Measurements from ENCODE around the gene ETV6.

Gene ETV6

DNA sequence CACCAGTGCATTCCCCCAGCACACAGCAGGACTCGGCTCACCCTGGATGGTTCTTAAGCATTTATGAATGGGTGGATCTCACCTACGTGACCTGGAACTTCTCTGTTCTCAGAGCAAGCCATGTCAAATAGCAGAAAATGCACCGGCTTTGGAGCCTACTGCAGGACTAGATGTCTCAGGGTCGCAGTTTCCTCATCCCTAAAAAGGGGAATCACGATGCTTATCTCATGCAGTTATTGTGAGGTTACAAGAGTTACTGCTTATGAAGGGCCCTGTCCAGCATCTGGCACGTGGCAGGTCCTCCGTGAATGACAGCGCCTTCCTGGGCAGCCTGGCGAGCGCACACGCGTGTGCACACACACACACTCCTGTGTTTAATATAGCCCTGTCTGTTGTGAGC is 128.5 kb downstream of the ETV6 start:
- no peak overlapping the region for H3K27ac ChIP-seq

DNA sequence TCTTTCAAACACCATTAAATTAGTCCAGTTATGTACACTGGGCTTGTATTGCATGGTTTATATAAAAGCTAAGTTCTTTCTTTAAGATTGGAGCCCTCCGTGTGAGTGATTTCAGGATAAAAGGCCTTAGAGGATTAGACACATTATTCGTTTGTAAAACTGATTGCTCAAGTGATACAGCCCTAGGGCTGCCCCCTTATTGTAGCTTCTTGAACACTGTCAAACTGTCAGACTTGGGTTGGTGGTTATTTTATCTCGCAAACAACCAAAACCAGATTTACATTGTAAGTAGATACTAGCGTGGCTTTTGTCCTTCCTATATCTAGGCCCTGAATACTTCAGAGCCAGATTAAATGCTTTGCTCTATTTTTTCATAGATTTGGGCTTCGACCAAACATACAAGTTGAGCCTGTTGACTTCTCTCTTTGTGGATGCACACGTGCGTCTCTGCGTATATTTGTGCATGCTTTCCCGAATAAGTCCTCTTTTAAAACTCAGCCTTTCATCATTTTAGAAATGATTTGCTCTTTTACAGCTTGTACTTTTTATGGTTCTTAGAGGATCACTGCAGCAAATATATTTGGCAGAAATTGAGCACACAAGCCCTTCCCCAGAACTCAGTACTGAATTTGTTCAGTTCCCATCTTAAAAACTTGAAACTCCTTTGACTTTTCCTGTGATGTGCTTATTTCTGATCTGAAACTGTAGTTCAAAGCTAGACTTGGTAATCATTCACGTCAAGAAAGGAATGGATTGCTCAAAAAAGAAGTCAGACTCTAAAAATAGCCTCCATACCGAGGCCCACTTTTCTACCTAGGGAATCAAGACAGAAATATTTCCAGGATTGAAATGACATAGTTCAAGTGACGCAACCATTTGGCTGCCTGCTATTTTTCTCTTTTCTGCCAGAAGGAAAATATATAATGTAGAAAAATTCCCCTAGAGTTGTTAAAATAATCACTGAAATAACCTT is 129.5 kb downstream of the ETV6 start:
- no peak overlapping the region for H3K27ac ChIP-seq
- TF ChIP-seq, protein P1, sequence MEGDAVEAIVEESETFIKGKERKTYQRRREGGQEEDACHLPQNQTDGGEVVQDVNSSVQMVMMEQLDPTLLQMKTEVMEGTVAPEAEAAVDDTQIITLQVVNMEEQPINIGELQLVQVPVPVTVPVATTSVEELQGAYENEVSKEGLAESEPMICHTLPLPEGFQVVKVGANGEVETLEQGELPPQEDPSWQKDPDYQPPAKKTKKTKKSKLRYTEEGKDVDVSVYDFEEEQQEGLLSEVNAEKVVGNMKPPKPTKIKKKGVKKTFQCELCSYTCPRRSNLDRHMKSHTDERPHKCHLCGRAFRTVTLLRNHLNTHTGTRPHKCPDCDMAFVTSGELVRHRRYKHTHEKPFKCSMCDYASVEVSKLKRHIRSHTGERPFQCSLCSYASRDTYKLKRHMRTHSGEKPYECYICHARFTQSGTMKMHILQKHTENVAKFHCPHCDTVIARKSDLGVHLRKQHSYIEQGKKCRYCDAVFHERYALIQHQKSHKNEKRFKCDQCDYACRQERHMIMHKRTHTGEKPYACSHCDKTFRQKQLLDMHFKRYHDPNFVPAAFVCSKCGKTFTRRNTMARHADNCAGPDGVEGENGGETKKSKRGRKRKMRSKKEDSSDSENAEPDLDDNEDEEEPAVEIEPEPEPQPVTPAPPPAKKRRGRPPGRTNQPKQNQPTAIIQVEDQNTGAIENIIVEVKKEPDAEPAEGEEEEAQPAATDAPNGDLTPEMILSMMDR (conservative IDR thresholded peaks at IDR 0.05) = no peak

More for the DNA sequence above, 128.5 kb downstream of the ETV6 start:
- TF ChIP-seq, protein P1 (conservative IDR thresholded peaks at IDR 0.05) = no peak

DNA sequence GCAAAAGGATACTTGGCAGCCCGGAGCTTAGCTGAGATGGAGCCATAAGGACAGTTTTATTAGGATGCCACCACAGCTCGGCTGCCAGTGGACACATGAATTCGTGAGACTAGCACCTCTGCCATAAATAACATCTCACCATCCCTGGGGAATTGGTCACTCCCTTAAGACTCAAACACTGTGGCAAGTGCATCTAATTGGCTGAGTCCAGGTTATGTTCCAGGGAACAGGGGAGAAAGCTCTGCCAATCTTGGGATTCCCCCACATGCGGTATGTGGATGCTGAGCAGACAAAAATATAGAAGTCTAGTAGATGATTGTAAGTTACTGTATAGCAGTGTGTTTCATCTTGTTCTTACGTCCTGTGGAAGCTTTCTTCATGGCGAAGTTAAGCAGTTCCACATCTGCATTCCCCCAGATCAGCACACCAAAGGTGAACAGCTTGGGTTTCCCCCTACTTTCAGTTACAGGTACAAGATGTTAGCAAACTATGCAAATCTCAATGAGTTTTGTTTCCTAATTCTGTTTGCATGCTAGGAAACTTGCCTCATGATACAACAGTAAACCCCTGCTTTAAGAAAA is 131.1 kb downstream of the ETV6 start:
- H3K27ac ChIP-seq = no peak overlapping the region
- TF ChIP-seq, protein P1 (conservative IDR thresholded peaks at IDR 0.05) = no peak

DNA sequence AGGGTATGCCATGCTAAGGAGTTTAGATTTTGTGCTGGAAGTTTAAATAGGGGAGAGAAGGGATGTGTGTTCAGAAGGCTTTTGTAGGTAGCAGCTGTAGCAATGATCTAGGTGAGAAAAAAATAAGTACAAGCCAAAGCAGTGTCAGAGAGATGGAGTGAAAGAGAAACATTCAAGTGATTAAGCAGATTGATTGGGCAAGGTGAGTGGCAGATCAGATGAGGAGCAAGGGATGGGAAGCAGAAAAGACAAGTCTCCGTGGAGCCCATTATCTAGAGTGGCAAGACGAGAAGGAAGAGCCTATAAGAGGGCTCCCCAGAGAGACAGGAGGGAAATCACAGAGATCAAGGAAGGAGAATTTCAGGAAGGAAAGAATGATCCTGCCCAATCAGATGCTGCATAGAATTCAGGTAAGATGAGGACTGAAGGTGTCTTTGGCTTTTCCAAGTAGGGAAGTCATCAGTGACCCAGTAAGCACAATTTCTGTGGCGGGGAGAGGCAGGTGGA is 133.5 kb downstream of the ETV6 start:
- TF ChIP-seq, protein P1 (conservative IDR thresholded peaks at IDR 0.05) = no peak

DNA sequence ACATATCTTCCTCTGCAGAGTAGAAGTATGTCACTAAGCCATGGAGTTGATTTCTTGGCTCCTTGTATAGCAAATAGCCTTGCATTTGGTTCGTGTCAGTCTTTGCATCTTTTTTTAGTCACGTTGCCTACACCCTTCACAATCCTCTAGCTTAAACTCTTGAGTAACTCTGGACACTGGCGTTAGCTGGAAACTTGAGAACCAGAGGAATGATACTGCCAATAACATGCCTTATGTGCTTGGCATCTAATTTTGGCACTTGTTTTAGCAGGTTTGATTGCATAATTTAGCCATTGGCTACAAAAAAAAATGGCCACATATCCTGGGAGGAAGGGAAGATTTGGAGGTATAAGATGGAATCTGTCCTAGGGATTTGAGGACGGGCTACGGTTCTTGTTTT is 136.2 kb downstream of the ETV6 start:
- TF ChIP-seq, protein P1 (conservative IDR thresholded peaks at IDR 0.05) = no peak
- H3K27ac ChIP-seq = no peak overlapping the region

More for the DNA sequence above, 133.5 kb downstream of the ETV6 start:
- no peak overlapping the region for H3K27ac ChIP-seq

DNA sequence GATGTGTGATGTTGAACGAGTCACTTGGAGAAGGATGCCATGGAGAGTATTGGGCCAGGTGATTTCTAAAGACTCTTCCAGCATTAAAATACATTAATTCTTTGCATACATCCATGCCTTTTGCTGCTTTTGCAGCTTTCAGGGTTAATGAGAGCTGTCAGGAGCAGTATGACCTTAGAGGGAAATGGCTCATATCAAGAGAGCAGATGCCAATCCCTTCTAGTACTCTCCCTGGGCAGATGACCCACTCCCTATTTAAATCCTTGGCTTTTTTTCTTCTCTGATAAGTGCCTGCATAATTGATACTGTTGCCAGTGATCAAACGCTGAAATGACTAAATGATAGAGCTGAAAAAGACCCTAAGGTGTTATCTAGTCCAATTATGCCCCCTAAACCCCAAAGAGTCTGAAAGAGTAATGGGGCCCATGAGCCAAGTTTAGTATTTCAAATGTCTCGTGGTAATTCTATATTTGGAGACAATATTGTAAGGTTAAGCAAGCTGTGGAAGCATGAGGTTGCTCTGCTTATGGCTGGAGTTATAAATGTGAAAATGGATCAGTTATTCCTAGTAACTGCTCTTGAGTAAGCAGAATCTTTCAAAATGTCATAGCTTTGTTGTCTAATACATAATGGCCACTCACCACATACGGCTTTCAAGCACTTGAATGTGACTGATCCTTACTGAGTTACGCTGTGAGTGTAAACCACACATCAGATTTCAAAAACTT is 137.3 kb downstream of the ETV6 start:
- TF ChIP-seq, protein P1 (conservative IDR thresholded peaks at IDR 0.05) = no peak
- H3K27ac ChIP-seq = no peak overlapping the region

DNA sequence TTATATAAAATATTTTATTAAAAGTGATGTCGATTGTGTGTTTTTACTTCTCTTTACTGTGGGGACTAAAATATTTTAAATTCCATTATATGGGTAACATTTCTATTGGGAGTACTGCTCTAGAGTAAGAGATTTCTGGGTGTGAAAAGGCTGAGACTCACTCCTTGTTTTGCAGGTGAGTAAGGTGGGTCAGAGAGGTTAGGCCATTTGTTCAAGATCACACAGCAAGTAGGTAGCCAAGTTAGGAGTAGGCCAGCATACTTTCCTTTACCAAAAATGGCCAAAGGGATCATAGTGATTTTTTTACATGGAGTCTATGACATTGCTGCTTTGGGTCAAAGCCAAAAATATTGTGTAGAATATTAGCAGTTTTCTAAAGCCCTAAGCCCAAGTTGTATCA is 138.0 kb downstream of the ETV6 start:
- H3K27ac ChIP-seq = no peak overlapping the region
- TF ChIP-seq, protein P1 (conservative IDR thresholded peaks at IDR 0.05) = no peak
